CD8-positive, alpha-beta memory T cell (primary cell): ENCODE data around the gene GAREM1. TPM values are rescaled to one million over a fixed set of nuclear protein-coding genes. Genes with fewer than 3 reads are reported as not detected.
"Not testable (repeated sequence)": the region's sequence is repeated elsewhere in the genome, so short reads cannot be mapped to it uniquely, and the experiment has no call there.

Experiments used
- CTCF ChIA-PET: fragments of 350-600 bp; sonication (Branson Sonifier 250); formaldehyde crosslinking; loops from one replicate; lab custom pipeline; 2021; ENCODE audit warnings: antibody characterized with exemption; lab: Charles Lee
- POLR2A ChIA-PET: fragments of 350-600 bp; sonication (Branson Sonifier 250); formaldehyde crosslinking; loops from one replicate; lab custom pipeline; 2021; ENCODE audit warnings: antibody characterized with exemption; lab: Charles Lee
- DNase-seq, 5 donors: peaks; one replicate each; pipeline versions ENCODE4 v3.0.0 to v3.0.0-alpha.2; 2020 to 2022; ENCODE audit warnings: mixed read lengths in 1 of 5
- H3K27ac ChIP-seq: one replicate; pipeline ENCODE4 v1.7.0; 2013; ENCODE audit warnings: low read depth, mild to moderate bottlenecking, low read length, moderate library complexity
- H3K27me3 ChIP-seq: 2 replicates; pipeline ENCODE4 v1.7.0; 2013; ENCODE audit warnings: low read length, mild to moderate bottlenecking; ENCODE audit not compliant: insufficient read depth, poor library complexity, severe bottlenecking
- H3K36me3 ChIP-seq: 2 replicates; pipeline ENCODE4 v1.7.0; 2013; ENCODE audit warnings: mild to moderate bottlenecking, low read length, moderate library complexity; ENCODE audit not compliant: insufficient read depth
- H3K4me1 ChIP-seq: 2 replicates; pipeline ENCODE4 v1.7.0; 2013; ENCODE audit warnings: mild to moderate bottlenecking, low read length, moderate library complexity; ENCODE audit not compliant: insufficient read depth
- H3K4me3 ChIP-seq: 2 replicates; pipeline ENCODE4 v1.7.0; 2013; ENCODE audit warnings: mild to moderate bottlenecking, low read length
- H3K9me3 ChIP-seq: 2 replicates; pipeline ENCODE4 v1.7.0; 2013; ENCODE audit warnings: mild to moderate bottlenecking, low read length
- H3K27ac Mint-ChIP-seq, 8 donors: one replicate each; pipeline ENCODE4 v1.8.0; 2020 to 2021; ENCODE audit warnings: mixed read lengths in 8 of 8, mild to moderate bottlenecking in 6 of 8, inconsistent platforms in 3 of 8, moderate library complexity in 3 of 8
- H3K27me3 Mint-ChIP-seq, 2 donors: one replicate each; pipeline ENCODE4 v1.8.0; 2020 to 2021; ENCODE audit warnings: mixed read lengths in 2 of 2, mild to moderate bottlenecking in 1 of 2, moderate library complexity in 1 of 2
- H3K36me3 Mint-ChIP-seq, 3 donors: one replicate each; pipeline ENCODE4 v1.8.0; 2020 to 2021; ENCODE audit warnings: mixed read lengths in 3 of 3, inconsistent platforms in 1 of 3, mild to moderate bottlenecking in 1 of 3
- H3K4me1 Mint-ChIP-seq, 3 donors: one replicate each; pipeline ENCODE4 v1.8.0; 2020 to 2021; ENCODE audit warnings: mixed read lengths in 3 of 3, inconsistent platforms in 1 of 3, mild to moderate bottlenecking in 1 of 3
- H3K4me3 Mint-ChIP-seq, 7 donors: one replicate each; pipeline ENCODE4 v1.8.0; 2020 to 2021; ENCODE audit warnings: mixed read lengths in 7 of 7, mild to moderate bottlenecking in 6 of 7, moderate library complexity in 4 of 7, inconsistent platforms in 2 of 7
- H3K9me3 Mint-ChIP-seq, 5 donors: one replicate each; pipeline ENCODE4 v1.8.0; 2020 to 2022; ENCODE audit warnings: mixed read lengths in 5 of 5, mild to moderate bottlenecking in 3 of 5, moderate library complexity in 2 of 5, inconsistent platforms in 1 of 5
- polyA plus RNA-seq: library from polyadenylated mRNA; unstranded; fragments of 300-500 nt; fragmentation: Illumina TruSeq; gene quantifications from one replicate; pipeline ENCODE4 v1.2.3, GENCODE V29; 2021
- total RNA-seq, 2 experiments: library from RNA; stranded (reverse); gene quantifications; one replicate each; pipeline ENCODE4 v1.2.3, GENCODE V29; 2021

Gene GAREM1
- total RNA-seq (not detected), polyA plus RNA-seq (not detected)

DNA sequence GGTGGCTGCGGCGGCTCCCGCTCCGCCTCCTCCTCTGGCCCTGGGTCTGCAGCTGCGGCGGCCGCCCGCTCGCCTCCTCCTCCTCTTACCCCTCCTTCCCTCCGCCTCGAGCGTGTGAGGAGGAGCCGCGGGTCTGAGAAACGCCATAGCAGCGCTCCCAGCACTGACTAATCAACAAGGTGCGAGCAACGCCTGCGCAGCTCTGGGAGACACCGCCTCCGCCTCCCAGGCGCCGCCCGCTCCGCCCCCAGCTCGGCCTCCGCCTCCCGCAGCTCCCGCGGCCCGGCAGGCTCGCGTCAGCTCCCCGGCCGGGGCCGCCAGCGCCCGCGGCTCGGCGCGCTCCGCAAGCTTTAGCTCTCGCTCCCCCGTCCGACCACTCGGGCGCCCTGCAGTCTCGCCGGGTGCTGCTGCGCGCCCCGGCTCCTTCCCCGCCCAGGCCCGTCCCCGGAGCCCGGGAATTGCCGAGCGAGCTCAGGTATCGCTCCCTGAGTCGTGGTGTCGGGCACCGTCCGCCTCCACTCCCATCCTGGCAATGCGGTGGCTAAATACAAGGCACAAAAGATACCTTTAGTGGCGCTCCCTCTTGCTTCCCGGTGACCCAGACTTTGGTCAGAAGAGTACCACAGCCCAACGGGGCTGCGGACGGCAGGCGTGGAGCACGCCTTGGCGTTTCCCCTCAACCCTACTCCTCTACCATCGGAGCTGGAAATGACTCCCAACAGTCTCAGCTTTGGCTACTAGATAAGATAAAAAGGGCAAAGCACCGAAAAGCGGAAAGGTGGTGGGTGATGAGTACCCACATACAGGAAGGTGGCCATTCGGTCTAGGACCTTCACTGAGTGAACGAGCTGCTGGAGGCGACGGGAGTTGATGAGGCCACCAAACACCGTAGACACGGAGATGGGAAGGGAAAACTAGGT lies at the start of gene GAREM1:
Gene GAREM1, minus strand, starts transcription at position 169 of the 920 bp plus-strand sequence. CDS start 454 bp downstream, outside the sequence.
- POLR2A ChIA-PET = no interaction called here
- Histone ChIP-seq H3K27ac (no peak within 1 kb of the TSS), H3K36me3 (no peaks in the 10 kb centered on the region), H3K4me1 (peaks cover 13% of the 10 kb centered on the region), H3K9me3 (no peaks in the 10 kb centered on the region), H3K4me3 (peak within 1 kb of the TSS; percentile 12), H3K27me3 (peaks cover 9% of the 10 kb centered on the region)
- CTCF ChIA-PET = interaction anchor here (0.8 to 1.5 kb wide), 5 partner anchors 78 to 528 kb away, joined by 3 to 5 read pairs (median 3); partner anchors contain the start of gene TRAPPC8
- peaks cover 26 to 39% (median 34%) of the 10 kb centered on the region in 3 donors for H3K4me1 Mint-ChIP-seq
- H3K36me3 Mint-ChIP-seq = peaks cover 0 to 2% (median 0%) of the 10 kb centered on the region in 3 donors
- DNase-seq = peak; percentile 47 to 79 (median 74)
- H3K9me3 Mint-ChIP-seq = peaks cover 0 to 4% (median 0%) of the 10 kb centered on the region in 5 donors
- peaks cover 31 to 38% of the 10 kb centered on the region in 2 donors for H3K27me3 Mint-ChIP-seq
- H3K4me3 Mint-ChIP-seq = peak within 1 kb of the TSS; percentile 80 to 92 (median 84)
- peak within 1 kb of the TSS in 5 of 8 donors; percentile 24 to 78 (median 73) for H3K27ac Mint-ChIP-seq

DNA sequence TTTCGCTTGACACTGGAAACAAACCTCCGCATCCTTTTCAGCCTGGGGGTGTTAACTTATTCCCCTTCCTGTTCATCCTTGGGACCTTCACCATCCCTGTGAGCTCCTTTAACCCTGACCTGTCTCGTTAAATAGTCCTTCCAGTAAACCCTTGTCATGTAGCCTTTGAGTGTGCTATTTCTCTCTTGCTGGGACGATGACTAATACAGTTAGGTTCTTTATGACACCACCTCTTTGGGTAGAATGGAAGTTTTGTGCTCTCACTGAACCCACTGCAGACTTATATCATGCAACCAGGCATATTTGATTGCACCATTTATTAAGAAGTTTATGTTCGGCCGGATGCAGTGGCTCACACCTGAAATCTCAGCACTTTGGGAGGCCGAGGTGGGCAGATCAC lies 40.5 kb upstream of the GAREM1 start:
- no peaks in the 10 kb centered on the region for H3K4me1 ChIP-seq
- ChIA-PET CTCF (no interaction called here), POLR2A (no interaction called here)
- no peak for DNase-seq
- H3K4me3 ChIP-seq = no peak overlapping the region
- H3K9me3 ChIP-seq = no peaks in the 10 kb centered on the region
- Mint-ChIP-seq H3K4me1 (no peaks in the 10 kb centered on the region), H3K36me3 (no peaks in the 10 kb centered on the region), H3K9me3 (peaks cover 0 to 2% (median 0%) of the 10 kb centered on the region in 5 donors), H3K27me3 (peaks cover 0 to 24% of the 10 kb centered on the region in 2 donors), H3K27ac (no peak overlapping the region), H3K4me3 (no peak overlapping the region)
- H3K27me3 ChIP-seq = no peaks in the 10 kb centered on the region
- no peaks in the 10 kb centered on the region for H3K36me3 ChIP-seq
- H3K27ac ChIP-seq = no peak overlapping the region

DNA sequence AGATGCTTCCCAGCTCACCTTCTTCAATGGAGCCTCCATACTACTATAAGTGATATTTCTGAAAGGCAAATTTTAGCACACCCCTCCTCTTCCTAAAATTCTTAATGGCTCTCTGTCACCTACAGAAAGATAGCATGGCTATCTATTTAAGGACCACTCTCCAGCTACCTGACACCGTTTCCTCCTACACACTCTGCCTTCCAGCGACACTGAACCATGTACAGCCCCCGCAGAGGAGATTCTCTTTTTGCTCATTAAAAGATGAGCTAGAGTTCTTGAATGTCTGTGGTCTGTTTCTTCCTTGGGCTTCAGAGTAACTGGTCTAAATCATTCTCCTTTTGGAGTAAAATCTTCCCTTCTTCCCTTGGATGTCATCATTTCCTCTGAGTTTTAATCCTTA lies 38.4 kb upstream of the GAREM1 start:
- no peaks in the 10 kb centered on the region for H3K9me3 ChIP-seq
- H3K27me3 ChIP-seq = no peaks in the 10 kb centered on the region
- H3K27ac ChIP-seq = no peak overlapping the region
- no peaks in the 10 kb centered on the region for H3K4me1 ChIP-seq
- Mint-ChIP-seq H3K4me1 (no peaks in the 10 kb centered on the region), H3K27me3 (peaks cover 1 to 22% of the 10 kb centered on the region in 2 donors), H3K36me3 (no peaks in the 10 kb centered on the region), H3K4me3 (no peak overlapping the region), H3K9me3 (peaks cover 0 to 2% (median 0%) of the 10 kb centered on the region in 5 donors), H3K27ac (no peak overlapping the region)
- ChIA-PET POLR2A (no interaction called here), CTCF (no interaction called here)
- H3K36me3 ChIP-seq = no peaks in the 10 kb centered on the region
- H3K4me3 ChIP-seq = no peak overlapping the region
- no peak for DNase-seq

DNA sequence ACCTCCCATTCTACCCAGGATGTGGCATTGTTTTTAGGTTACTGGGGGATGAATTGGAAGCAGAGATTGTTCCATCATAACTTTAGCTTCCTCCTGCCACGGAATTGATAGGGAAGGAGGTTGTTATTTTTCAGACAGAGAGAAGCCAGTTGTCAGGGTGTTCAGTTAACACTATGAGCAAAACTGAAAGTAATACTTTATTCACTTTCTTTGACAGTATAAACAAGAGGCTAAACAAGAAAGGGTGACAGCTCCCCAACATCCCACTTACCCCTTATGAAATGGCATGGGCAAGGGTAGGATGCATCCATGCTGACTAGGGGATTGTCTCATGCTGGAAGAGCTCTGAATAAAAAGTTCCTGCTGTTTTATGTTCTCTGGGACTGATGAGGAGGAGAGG lies 36.4 kb upstream of the GAREM1 start:
- no peaks in the 10 kb centered on the region for H3K36me3 Mint-ChIP-seq
- Histone ChIP-seq H3K27me3 (no peaks in the 10 kb centered on the region), H3K9me3 (no peaks in the 10 kb centered on the region), H3K27ac (no peak overlapping the region), H3K36me3 (no peaks in the 10 kb centered on the region), H3K4me1 (no peaks in the 10 kb centered on the region), H3K4me3 (no peak overlapping the region)
- POLR2A ChIA-PET = no interaction called here
- peaks cover 0 to 2% (median 0%) of the 10 kb centered on the region in 5 donors for H3K9me3 Mint-ChIP-seq
- no peak for DNase-seq
- peak overlapping the region in 1 of 7 donors; percentile 33 for H3K4me3 Mint-ChIP-seq
- no peak overlapping the region for H3K27ac Mint-ChIP-seq
- H3K4me1 Mint-ChIP-seq = no peaks in the 10 kb centered on the region
- peaks cover 1 to 14% of the 10 kb centered on the region in 2 donors for H3K27me3 Mint-ChIP-seq
- CTCF ChIA-PET = no interaction called here

DNA sequence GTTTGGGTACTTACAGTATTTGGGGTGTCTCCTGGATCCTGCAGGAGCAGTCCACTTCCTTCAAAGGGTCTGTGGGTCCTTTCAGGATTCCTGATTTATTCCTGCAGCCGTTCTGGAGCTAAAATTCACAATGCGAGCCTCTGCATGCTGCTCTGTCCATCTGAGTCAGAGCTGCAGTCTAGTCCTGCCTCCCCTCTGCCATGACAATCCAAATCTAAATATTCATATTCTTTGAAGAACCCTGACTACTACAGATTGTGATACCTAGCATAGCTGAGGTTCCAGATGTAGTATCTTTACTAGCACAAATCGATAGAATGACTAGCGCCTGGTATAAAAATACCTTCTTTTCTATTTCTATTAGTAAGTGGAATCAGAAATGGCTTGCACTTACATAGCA lies 31.3 kb upstream of the GAREM1 start:
- Histone ChIP-seq H3K27me3 (no peaks in the 10 kb centered on the region), H3K36me3 (no peaks in the 10 kb centered on the region), H3K4me3 (no peak overlapping the region), H3K9me3 (no peaks in the 10 kb centered on the region), H3K27ac (no peak overlapping the region), H3K4me1 (no peaks in the 10 kb centered on the region)
- no peak overlapping the region for H3K27ac Mint-ChIP-seq
- no peaks in the 10 kb centered on the region for H3K36me3 Mint-ChIP-seq
- CTCF ChIA-PET = no interaction called here
- POLR2A ChIA-PET = no interaction called here
- DNase-seq = no peak
- no peak overlapping the region for H3K4me3 Mint-ChIP-seq
- H3K27me3 Mint-ChIP-seq = peaks cover 8 to 37% of the 10 kb centered on the region in 2 donors
- no peaks in the 10 kb centered on the region for H3K4me1 Mint-ChIP-seq
- peaks cover 0 to 2% (median 0%) of the 10 kb centered on the region in 5 donors for H3K9me3 Mint-ChIP-seq

DNA sequence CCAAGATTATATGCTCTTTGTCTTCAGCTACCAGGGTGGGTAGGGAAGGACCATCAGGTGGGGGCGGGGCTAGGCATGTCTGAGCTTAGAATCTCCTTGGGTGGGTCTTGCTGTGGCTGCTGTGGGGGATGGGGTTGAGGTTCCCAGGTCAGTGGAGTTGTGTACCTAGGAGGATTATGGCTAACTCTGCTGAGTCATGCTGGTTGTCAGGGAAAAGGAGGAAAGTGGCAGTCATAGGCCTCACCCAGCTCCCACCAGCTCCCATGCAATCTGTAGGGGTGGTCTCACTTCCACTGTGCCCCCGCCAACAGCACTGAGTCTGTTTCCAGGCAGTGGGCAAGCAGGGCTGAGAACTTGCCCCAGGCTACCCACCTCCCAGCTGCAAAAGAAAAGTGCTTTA lies 30.6 kb upstream of the GAREM1 start:
- H3K4me1 ChIP-seq, H3K4me3 ChIP-seq, H3K9me3 ChIP-seq, H3K27ac Mint-ChIP-seq, H3K9me3 Mint-ChIP-seq, H3K4me3 Mint-ChIP-seq, DNase-seq, H3K36me3 Mint-ChIP-seq, H3K27me3 ChIP-seq, H3K4me1 Mint-ChIP-seq, POLR2A ChIA-PET, H3K27ac ChIP-seq, H3K36me3 ChIP-seq: not testable (repeated sequence)
- CTCF ChIA-PET = interaction anchor here (1.6 kb wide), 1 partner anchor 16 kb away, joined by 3 read pairs; no protein-coding TSS in a partner anchor
- peaks cover 8 to 37% of the 10 kb centered on the region in 2 donors for H3K27me3 Mint-ChIP-seq

DNA sequence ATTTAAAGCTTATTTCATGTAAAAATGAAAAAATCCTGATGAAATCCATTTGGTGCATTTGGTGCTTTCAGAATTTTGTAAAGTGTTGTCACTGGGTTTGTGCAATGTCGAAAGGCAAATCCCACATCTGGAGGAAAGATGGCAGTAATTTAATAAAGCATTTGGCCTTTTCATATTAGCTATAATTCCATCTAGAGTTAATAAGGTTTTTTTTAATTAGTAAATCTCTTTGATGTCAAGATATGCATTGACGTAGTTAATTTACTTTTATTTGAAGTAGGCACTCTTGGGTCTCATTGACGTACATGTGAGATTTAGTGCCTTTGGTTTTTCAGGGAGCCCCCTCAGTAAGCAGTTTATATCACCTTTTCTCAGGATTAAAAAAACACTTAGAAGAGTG lies 12.3 kb upstream of the GAREM1 start:
- H3K4me1 ChIP-seq = no peaks in the 10 kb centered on the region
- Mint-ChIP-seq H3K27ac (no peak overlapping the region), H3K4me3 (no peak overlapping the region), H3K4me1 (no peaks in the 10 kb centered on the region), H3K27me3 (peaks cover 9 to 42% of the 10 kb centered on the region in 2 donors), H3K9me3 (peaks cover 0 to 3% (median 0%) of the 10 kb centered on the region in 5 donors), H3K36me3 (no peaks in the 10 kb centered on the region)
- no peak overlapping the region for H3K27ac ChIP-seq
- CTCF ChIA-PET = no interaction called here
- H3K9me3 ChIP-seq = no peaks in the 10 kb centered on the region
- POLR2A ChIA-PET = no interaction called here
- H3K4me3 ChIP-seq = no peak overlapping the region
- no peak for DNase-seq
- H3K36me3 ChIP-seq = no peaks in the 10 kb centered on the region
- peaks cover 6% of the 10 kb centered on the region for H3K27me3 ChIP-seq

DNA sequence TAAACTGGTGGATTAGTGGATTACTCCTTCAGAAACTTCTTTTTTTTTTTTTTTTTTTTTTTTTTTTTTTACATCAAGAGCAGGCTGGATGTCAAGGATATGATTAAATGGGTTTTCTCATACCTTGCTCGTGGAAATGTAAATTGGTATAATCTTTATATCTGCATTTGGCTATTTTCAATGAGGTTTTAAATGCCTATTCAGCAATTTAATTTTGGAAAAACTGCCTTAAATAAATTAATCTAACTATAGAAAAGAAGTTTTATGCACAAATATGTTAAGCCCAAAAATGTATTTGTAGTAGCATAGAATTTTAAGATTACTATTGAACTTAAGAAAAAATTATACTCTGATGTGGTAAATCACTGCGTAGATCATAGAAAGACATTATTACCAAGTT lies 11.4 kb upstream of the GAREM1 start:
- H3K4me1 ChIP-seq = no peaks in the 10 kb centered on the region
- H3K9me3 ChIP-seq = no peaks in the 10 kb centered on the region
- no peak for DNase-seq
- Mint-ChIP-seq H3K4me1 (no peaks in the 10 kb centered on the region), H3K9me3 (peaks cover 0 to 3% (median 0%) of the 10 kb centered on the region in 5 donors), H3K4me3 (no peak overlapping the region), H3K36me3 (no peaks in the 10 kb centered on the region), H3K27me3 (peaks cover 9 to 36% of the 10 kb centered on the region in 2 donors), H3K27ac (no peak overlapping the region)
- no peak overlapping the region for H3K4me3 ChIP-seq
- H3K27me3 ChIP-seq = peaks cover 6% of the 10 kb centered on the region
- ChIA-PET POLR2A (no interaction called here), CTCF (no interaction called here)
- H3K27ac ChIP-seq = no peak overlapping the region
- H3K36me3 ChIP-seq = no peaks in the 10 kb centered on the region
